Immature natural killer cell (primary cell): Measurements from ENCODE around the gene DGKZ. TPM values are rescaled to one million over a fixed set of nuclear protein-coding genes. Genes with fewer than 3 reads are reported as not detected.

Experiments used
- DNase-seq, 3 donors: peaks; one replicate each; pipeline ENCODE4 v3.0.0; 2022; ENCODE audit warnings: mixed read lengths in 1 of 3
- H3K27ac Mint-ChIP-seq, 6 donors: one replicate each; pipeline ENCODE4 v1.8.0; 2020; ENCODE audit warnings: mixed read lengths in 6 of 6, mild to moderate bottlenecking in 5 of 6, inconsistent platforms in 4 of 6, moderate library complexity in 3 of 6
- H3K27me3 Mint-ChIP-seq, 3 donors: one replicate each; pipeline ENCODE4 v1.8.0; 2020 to 2021; ENCODE audit warnings: low read depth in 3 of 3, mild to moderate bottlenecking in 3 of 3, mixed read lengths in 3 of 3, moderate library complexity in 3 of 3, inconsistent platforms in 1 of 3
- H3K36me3 Mint-ChIP-seq, 3 donors: one replicate each; pipeline ENCODE4 v1.8.0; 2020; ENCODE audit warnings: mixed read lengths in 3 of 3, inconsistent platforms in 2 of 3, mild to moderate bottlenecking in 2 of 3
- H3K4me1 Mint-ChIP-seq, 2 donors: one replicate each; pipeline ENCODE4 v1.8.0; 2020; ENCODE audit warnings: inconsistent platforms in 2 of 2, mild to moderate bottlenecking in 2 of 2, mixed read lengths in 2 of 2, moderate library complexity in 1 of 2
- H3K4me3 Mint-ChIP-seq, 5 donors: one replicate each; pipeline ENCODE4 v1.8.0; 2020; ENCODE audit warnings: mild to moderate bottlenecking in 5 of 5, mixed read lengths in 5 of 5, inconsistent platforms in 3 of 5, moderate library complexity in 3 of 5
- H3K9me3 Mint-ChIP-seq, 6 donors: one replicate each; pipeline ENCODE4 v1.8.0; 2020; ENCODE audit warnings: mild to moderate bottlenecking in 6 of 6, mixed read lengths in 6 of 6, inconsistent platforms in 4 of 6, moderate library complexity in 3 of 6
- polyA plus RNA-seq, 3 donors: library from polyadenylated mRNA; unstranded; fragments of 300-500 nt; fragmentation: Illumina TruSeq; gene quantifications; one replicate each; pipeline ENCODE4 v1.2.3, GENCODE V29; 2021

DGKZ gene
- polyA plus RNA-seq, 3 donors from 2014 or later, result 40.7 to 120 (median 63.6) TPM

DNA sequence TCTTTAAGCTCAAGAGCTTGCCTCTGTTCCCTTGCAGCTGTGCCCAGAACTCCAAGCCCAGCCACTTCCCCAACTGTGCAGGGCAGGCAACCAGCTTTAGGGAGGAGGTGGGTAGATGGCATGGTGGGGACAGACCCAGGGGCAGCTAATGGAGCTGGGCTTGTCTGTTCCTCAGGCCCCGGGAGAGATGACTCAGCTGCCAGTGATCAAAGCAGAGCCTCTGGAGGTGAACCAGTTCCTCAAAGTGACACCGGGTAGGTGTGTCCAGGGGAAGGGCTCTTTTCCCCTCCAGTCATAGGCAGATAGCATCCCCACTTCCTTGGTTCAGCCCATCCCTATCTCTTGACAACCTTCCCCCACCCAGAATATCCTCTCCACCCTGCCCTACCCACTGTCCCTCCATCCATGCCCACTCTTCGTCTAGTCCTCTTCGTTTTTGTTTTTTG is 37.4 kb upstream of the DGKZ start:
- H3K9me3 Mint-ChIP-seq, result no peaks in the 10 kb centered on the region
- H3K27ac Mint-ChIP-seq, result no peak overlapping the region
- H3K27me3 Mint-ChIP-seq, result peaks cover 1 to 8% (median 3%) of the 10 kb centered on the region in 3 donors
- H3K36me3 Mint-ChIP-seq, result no peaks in the 10 kb centered on the region
- DNase-seq, result no peak
- no peak overlapping the region for H3K4me3 Mint-ChIP-seq
- peaks cover 5 to 11% of the 10 kb centered on the region in 2 donors for H3K4me1 Mint-ChIP-seq

DNA sequence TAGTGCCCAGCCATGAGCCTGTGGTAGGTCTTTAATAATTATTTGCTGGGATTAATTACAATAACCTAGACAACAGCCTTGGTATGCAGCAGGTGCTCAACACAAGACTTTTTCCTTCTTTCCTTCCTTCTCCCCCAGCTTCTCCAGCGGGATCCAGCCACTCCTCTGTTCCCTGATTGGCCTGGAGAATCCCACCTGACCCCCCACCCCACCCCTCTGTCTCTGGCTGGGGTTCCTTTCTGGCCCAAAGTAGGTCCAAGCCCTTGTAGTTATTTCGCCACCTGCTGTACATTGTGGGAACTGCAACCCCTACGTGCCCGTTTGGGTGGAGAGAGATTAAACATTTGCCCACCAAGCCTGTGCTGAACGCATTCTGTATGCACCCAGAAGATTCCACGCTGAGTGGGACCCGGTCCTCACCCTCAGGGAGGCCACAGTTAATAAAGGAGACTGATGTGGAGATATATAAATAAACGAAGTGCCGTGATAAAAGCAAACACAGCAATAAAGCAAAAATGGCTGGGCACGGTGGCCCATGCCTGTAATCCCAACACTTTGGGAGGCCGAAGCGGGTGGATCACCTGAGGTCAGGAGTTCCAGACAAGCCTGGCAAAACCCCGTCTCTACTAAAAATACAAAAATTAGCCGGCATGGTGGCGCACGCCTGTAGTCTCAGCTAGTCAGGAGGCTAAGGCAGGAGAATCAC is 32.1 kb upstream of the DGKZ start:
- H3K4me1 Mint-ChIP-seq, result peaks cover 8 to 10% of the 10 kb centered on the region in 2 donors
- H3K9me3 Mint-ChIP-seq, result no peaks in the 10 kb centered on the region
- no peak overlapping the region for H3K27ac Mint-ChIP-seq
- H3K36me3 Mint-ChIP-seq, result no peaks in the 10 kb centered on the region
- peak; percentile 55 to 65 (median 57) for DNase-seq
- H3K27me3 Mint-ChIP-seq, result peaks cover 0 to 6% (median 4%) of the 10 kb centered on the region in 3 donors
- no peak overlapping the region for H3K4me3 Mint-ChIP-seq

DNA sequence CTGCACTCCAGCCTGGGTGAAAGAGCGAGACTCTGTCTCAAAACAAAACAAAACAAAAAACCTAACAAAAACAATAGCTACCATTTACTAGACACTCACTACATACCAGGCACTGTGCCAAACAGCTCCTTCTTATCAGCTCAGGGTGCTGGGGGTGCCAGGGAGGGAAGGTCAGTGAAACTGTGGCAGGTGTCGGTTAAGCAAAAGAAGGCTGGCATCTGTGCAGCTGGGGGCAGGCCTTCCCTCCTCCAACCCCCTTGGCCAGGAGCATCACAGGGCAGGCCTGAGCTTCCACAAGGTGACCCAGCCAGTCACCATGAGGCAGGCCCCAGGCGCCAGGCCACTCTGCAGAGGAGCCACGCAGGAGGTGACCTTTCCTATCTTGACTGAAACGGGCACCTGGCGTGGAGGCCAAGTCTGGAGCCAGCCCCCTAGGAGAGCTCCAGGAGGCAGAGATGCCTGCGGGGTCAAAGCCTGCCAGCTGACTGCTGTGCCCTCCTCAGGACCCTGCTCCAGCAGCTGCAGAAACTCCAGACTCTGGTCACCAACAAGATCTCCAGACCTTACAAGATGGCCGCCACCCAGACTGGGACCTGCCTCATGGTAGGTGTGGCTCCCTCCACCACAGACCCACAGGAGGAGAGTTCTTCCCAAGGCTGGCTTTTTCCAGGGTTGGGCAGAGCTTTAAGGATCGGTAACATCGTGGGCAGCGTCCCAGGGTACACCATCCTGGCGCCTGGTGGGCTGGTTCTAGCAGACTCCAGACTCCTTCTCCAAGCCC is 31.3 kb upstream of the DGKZ start:
- no peak overlapping the region for H3K27ac Mint-ChIP-seq
- peaks cover 8 to 10% of the 10 kb centered on the region in 2 donors for H3K4me1 Mint-ChIP-seq
- peaks cover 0 to 9% (median 4%) of the 10 kb centered on the region in 3 donors for H3K27me3 Mint-ChIP-seq
- H3K9me3 Mint-ChIP-seq, result no peaks in the 10 kb centered on the region
- H3K4me3 Mint-ChIP-seq, result no peak overlapping the region
- H3K36me3 Mint-ChIP-seq, result no peaks in the 10 kb centered on the region
- no peak for DNase-seq

- DNase-seq, result no peak
- H3K9me3 Mint-ChIP-seq, result no peaks in the 10 kb centered on the region
- H3K27me3 Mint-ChIP-seq, result peaks cover 0 to 9% (median 4%) of the 10 kb centered on the region in 3 donors
- H3K4me1 Mint-ChIP-seq, result peaks cover 8 to 10% of the 10 kb centered on the region in 2 donors
- H3K27ac Mint-ChIP-seq, result peak overlapping the region in 1 of 6 donors; percentile 54
- H3K4me3 Mint-ChIP-seq, result no peak overlapping the region
- H3K36me3 Mint-ChIP-seq, result no peaks in the 10 kb centered on the region
These were observed 28.2 kb upstream of the DGKZ start for GRCh38 chr11:46319074-46319453.

DNA sequence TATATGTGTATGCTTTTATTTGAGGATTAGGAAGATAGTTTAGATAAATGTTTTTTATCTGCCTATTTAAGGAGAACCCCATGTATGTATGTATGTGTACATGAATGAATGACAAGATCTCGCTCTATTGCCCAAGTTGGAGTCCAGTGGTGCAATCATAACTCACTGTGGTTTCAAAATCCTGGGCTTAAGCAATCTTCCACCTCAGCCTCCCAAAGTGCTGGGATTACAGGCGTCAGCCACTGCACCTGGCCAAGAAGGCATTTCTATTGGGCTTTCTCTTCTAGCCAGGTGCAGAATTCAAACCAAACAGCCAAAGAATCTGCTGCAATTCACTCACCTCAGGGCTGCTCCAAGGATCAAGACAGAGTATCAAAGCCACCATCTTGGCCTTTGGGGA is 25.5 kb upstream of the DGKZ start:
- no peak for DNase-seq
- Mint-ChIP-seq H3K36me3 (no peaks in the 10 kb centered on the region), H3K27ac (no peak overlapping the region), H3K27me3 (peaks cover 0 to 10% (median 7%) of the 10 kb centered on the region in 3 donors), H3K4me1 (peaks cover 8 to 10% of the 10 kb centered on the region in 2 donors), H3K4me3 (no peak overlapping the region), H3K9me3 (peaks cover 0 to 1% (median 0%) of the 10 kb centered on the region in 6 donors)

DNA sequence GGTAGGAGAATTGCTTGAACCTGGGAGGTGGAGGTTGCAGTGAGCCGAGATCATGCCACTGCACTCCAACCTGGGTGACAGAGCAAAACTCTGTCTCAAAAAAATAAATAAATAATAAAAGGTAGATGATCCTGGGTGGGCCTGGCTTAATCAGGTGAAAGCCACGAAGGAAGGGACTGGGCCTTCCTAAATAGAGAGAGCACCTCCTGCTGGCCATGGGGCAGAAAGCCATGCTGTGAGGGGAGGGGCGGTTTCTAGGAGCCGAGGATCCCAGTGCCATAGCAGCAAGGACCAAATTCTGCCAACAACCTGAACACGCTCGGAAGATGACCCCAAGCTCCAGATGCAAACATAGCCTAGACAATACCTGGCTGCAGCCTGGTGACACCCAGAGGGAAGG is 24.5 kb upstream of the DGKZ start:
- H3K27ac Mint-ChIP-seq, result no peak overlapping the region
- no peaks in the 10 kb centered on the region for H3K36me3 Mint-ChIP-seq
- H3K27me3 Mint-ChIP-seq, result peaks cover 0 to 12% (median 7%) of the 10 kb centered on the region in 3 donors
- H3K4me1 Mint-ChIP-seq, result peaks cover 8 to 10% of the 10 kb centered on the region in 2 donors
- DNase-seq, result no peak
- H3K4me3 Mint-ChIP-seq, result no peak overlapping the region
- peaks cover 0 to 1% (median 0%) of the 10 kb centered on the region in 6 donors for H3K9me3 Mint-ChIP-seq

- peaks cover 13 to 19% of the 10 kb centered on the region in 2 donors for H3K4me1 Mint-ChIP-seq
- H3K27me3 Mint-ChIP-seq, result peaks cover 0 to 23% (median 14%) of the 10 kb centered on the region in 3 donors
- no peak for DNase-seq
- peaks cover 0 to 4% (median 0%) of the 10 kb centered on the region in 3 donors for H3K36me3 Mint-ChIP-seq
- H3K27ac Mint-ChIP-seq, result no peak overlapping the region
- H3K9me3 Mint-ChIP-seq, result peaks cover 0 to 1% (median 0%) of the 10 kb centered on the region in 6 donors
- H3K4me3 Mint-ChIP-seq, result no peak overlapping the region
These were observed 20.3 kb upstream of the DGKZ start for GRCh38 chr11:46326813-46327416.

GRCh38 chr11:46327829-46328228 is 19.4 kb upstream of the DGKZ start:
- H3K9me3 Mint-ChIP-seq, result peaks cover 0 to 1% (median 0%) of the 10 kb centered on the region in 6 donors
- no peak overlapping the region for H3K4me3 Mint-ChIP-seq
- no peak for DNase-seq
- peaks cover 3 to 29% (median 14%) of the 10 kb centered on the region in 3 donors for H3K27me3 Mint-ChIP-seq
- H3K27ac Mint-ChIP-seq, result no peak overlapping the region
- H3K36me3 Mint-ChIP-seq, result peaks cover 0 to 4% (median 0%) of the 10 kb centered on the region in 3 donors
- H3K4me1 Mint-ChIP-seq, result peaks cover 17 to 22% of the 10 kb centered on the region in 2 donors

DNA sequence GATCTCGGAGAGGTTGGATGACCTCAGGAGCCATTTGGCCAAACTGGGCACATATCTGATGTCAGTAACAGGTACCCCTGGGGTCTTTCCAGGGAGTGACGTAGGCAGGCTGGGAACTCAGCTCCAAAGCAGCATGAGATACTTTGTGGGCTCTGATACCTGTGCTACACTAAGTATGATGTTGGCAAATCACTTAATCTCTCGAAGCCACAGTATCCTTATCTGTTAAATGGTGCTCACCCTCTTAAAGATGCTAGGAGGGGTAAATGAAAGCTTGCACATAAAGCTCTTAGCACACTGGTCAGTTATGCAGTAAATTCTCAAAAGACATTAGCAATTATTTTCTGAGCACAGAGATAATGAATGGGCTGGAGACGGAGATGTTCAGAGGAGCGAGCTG is 17.1 kb upstream of the DGKZ start:
- no peak for DNase-seq
- Mint-ChIP-seq H3K27ac (no peak overlapping the region), H3K4me1 (peaks cover 21 to 28% of the 10 kb centered on the region in 2 donors), H3K4me3 (peak overlapping the region in 1 of 5 donors; percentile 25), H3K36me3 (peaks cover 0 to 4% (median 0%) of the 10 kb centered on the region in 3 donors), H3K9me3 (peaks cover 0 to 1% (median 0%) of the 10 kb centered on the region in 6 donors), H3K27me3 (peaks cover 14 to 36% (median 15%) of the 10 kb centered on the region in 3 donors)

GRCh38 chr11:46330563-46331281 is 16.5 kb upstream of the DGKZ start:
- H3K27ac Mint-ChIP-seq, result no peak overlapping the region
- H3K4me1 Mint-ChIP-seq, result peaks cover 21 to 28% of the 10 kb centered on the region in 2 donors
- H3K27me3 Mint-ChIP-seq, result peaks cover 14 to 36% (median 18%) of the 10 kb centered on the region in 3 donors
- peaks cover 0 to 4% (median 0%) of the 10 kb centered on the region in 3 donors for H3K36me3 Mint-ChIP-seq
- no peaks in the 10 kb centered on the region for H3K9me3 Mint-ChIP-seq
- no peak for DNase-seq
- peak overlapping the region in 3 of 5 donors; percentile 11 to 73 (median 42) for H3K4me3 Mint-ChIP-seq

GRCh38 chr11:46331282-46331984 is 15.8 kb upstream of the DGKZ start:
- Mint-ChIP-seq H3K27me3 (peaks cover 14 to 38% (median 22%) of the 10 kb centered on the region in 3 donors), H3K27ac (no peak overlapping the region), H3K4me1 (peaks cover 21 to 28% of the 10 kb centered on the region in 2 donors), H3K9me3 (no peaks in the 10 kb centered on the region), H3K36me3 (peaks cover 0 to 4% (median 0%) of the 10 kb centered on the region in 3 donors), H3K4me3 (peak overlapping the region; percentile 45 to 73 (median 53))
- DNase-seq, result no peak

DNA sequence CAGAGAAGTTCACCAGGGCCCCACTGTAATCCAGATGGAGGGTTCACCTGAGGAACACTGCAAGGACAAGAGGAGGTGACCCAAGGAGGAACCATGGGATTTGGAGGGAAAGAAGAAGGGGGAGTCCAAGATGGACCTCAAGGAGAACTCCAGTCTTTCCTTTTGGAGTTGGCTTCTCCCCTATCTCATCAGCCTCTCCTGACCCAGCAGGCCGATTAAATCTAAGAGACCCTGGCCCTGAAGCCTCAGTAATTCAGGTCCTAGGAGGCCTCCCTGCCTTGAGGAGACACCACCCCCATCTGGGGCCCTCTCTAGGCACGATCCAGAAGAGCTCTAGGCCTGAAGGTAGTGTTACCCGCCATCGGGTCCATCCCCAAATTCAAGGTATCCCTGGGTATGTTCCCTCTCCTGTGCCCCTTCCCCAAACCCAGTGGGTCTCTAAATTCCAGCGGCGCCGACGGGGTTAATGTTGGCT is 15.1 kb upstream of the DGKZ start:
- Mint-ChIP-seq H3K27me3 (peaks cover 14 to 37% (median 25%) of the 10 kb centered on the region in 3 donors), H3K4me3 (peak overlapping the region; percentile 45 to 73 (median 48)), H3K9me3 (no peaks in the 10 kb centered on the region), H3K36me3 (peaks cover 0 to 4% (median 0%) of the 10 kb centered on the region in 3 donors), H3K27ac (no peak overlapping the region), H3K4me1 (peaks cover 24 to 28% of the 10 kb centered on the region in 2 donors)
- no peak for DNase-seq
